Neutrophil (primary cell): ENCODE results near the gene RPL39L.

Experiments used
- H3K27ac ChIP-seq: fragments of 200-600 bp; sonication (generic); 2 replicates; pipeline ENCODE4 v1.5.1; 2016; ENCODE audit warnings: mild to moderate bottlenecking, moderate library complexity
- H3K27me3 ChIP-seq: fragments of 200-600 bp; sonication (generic); 2 replicates; pipeline ENCODE4 v1.6.0; 2016; ENCODE audit warnings: mild to moderate bottlenecking
- H3K36me3 ChIP-seq: fragments of 200-600 bp; sonication (generic); 2 replicates; pipeline ENCODE4 v1.5.1; 2017
- H3K4me1 ChIP-seq, 2 experiments: fragments of 200-600 bp in 1 of 2; sonication (generic) in 1 of 2; 1 replicate in 1 of 2; 2 replicates in 1 of 2; pipeline versions ENCODE4 v1.5.1 to v1.6.1; 2013 to 2016; ENCODE audit warnings: low read depth in 1 of 2, low read length in 1 of 2, mild to moderate bottlenecking in 1 of 2, moderate library complexity in 1 of 2; ENCODE audit not compliant: control insufficient read depth in 1 of 2, insufficient read depth in 1 of 2
- H3K4me3 ChIP-seq, 2 experiments: fragments of 200-600 bp in 1 of 2; sonication (generic) in 1 of 2; 1 replicate in 1 of 2; 2 replicates in 1 of 2; pipeline ENCODE4 v1.5.1; 2013 to 2016; ENCODE audit warnings: low read depth in 1 of 2, low read length in 1 of 2, mild to moderate bottlenecking in 1 of 2, moderate library complexity in 1 of 2
- H3K9me3 ChIP-seq: fragments of 200-600 bp; sonication (generic); 2 replicates; pipeline ENCODE4 v1.5.1; 2016
- CTCF ChIP-seq: fragments of 200-600 bp; sonication (generic); IDR thresholded peaks from 2 replicates; pipeline ENCODE4 v1.5.1; 2016; ENCODE audit warnings: antibody characterized with exemption

RPL39L gene

GRCh38 chr3:187072511-187072910 lies 66.8 kb downstream of the RPL39L start:
- Histone ChIP-seq H3K4me1 (peaks cover 6 to 9% of the 10 kb centered on the region in 2 experiments), H3K27ac (peak overlapping the region; percentile 13), H3K9me3 (no peaks in the 10 kb centered on the region), H3K36me3 (peaks cover 75% of the 10 kb centered on the region), H3K27me3 (no peaks in the 10 kb centered on the region), H3K4me3 (no peak overlapping the region)
- no peak for TF ChIP-seq CTCF

DNA sequence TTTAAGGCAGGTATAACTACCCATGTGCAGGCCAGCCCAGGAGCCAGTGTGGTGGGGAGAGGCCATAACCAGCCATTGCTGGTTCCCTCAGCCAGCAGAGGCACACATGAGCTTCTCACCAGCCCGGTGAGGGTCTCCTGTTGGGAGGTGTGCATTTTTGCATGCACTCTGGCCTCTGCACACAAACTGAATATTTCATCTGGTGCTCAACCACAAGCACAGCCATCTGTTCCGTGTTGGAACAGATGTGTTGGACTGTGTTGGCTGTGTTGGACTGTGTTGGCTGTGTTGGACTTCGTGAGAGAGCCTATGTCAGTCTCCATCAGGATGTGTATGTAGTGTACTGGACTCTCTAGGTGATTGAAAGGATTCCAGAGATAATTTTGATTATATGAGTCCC lies 67.2 kb downstream of the RPL39L start:
- Histone ChIP-seq H3K9me3 (no peaks in the 10 kb centered on the region), H3K27me3 (no peaks in the 10 kb centered on the region), H3K36me3 (peaks cover 72% of the 10 kb centered on the region), H3K27ac (peak overlapping the region; percentile 13), H3K4me1 (peaks cover 6 to 9% of the 10 kb centered on the region in 2 experiments), H3K4me3 (no peak overlapping the region)
- no peak for TF ChIP-seq CTCF
